Endothelial cell of umbilical vein (primary cell): ENCODE data around the gene DNAJB5. TPM values are rescaled to one million over a fixed set of nuclear protein-coding genes. Genes with fewer than 3 reads are reported as not detected.

Experiments used
- BruUV-seq: library from RNA; stranded (reverse); fragments of 400-500 nt; replicated peaks from 2 replicates; lab custom pipeline; 2021; lab: Mats Ljungman, UMichigan
- CTCF ChIA-PET: fragments of 300-600, 350-600 bp; sonication (Branson Sonifier 250); formaldehyde crosslinking; loops from one replicate; lab custom pipeline; 2021; ENCODE audit warnings: antibody characterized with exemption, inconsistent platforms; lab: Charles Lee
- POLR2A ChIA-PET: fragments of 300-600, 350-600 bp; sonication (Branson Sonifier 250); formaldehyde crosslinking; loops from one replicate; lab custom pipeline; 2021; ENCODE audit warnings: antibody characterized with exemption, inconsistent platforms; lab: Charles Lee
- DNase-seq: peaks from one replicate; pipeline ENCODE4 v3.0.0-alpha.2; 2011; ENCODE audit warnings: low read depth, low spot score
- FAIRE-seq: peaks from 2 replicates; lab custom pipeline; 2011; peaks lifted over from hg19 to GRCh38; lab: Jason Lieb, UNC
- H2AFZ ChIP-seq: 2 replicates; pipeline ENCODE4 v1.6.0; 2012; ENCODE audit warnings: low read depth, low read length, control low read depth, inconsistent platforms
- H3K27ac ChIP-seq: 2 replicates; pipeline ENCODE4 v1.5.1; 2011; ENCODE audit warnings: low read depth, mild to moderate bottlenecking, control low read depth, low read length, moderate library complexity; ENCODE audit not compliant: insufficient read depth
- H3K27me3 ChIP-seq, 2 experiments: 2 replicates each; pipeline versions ENCODE4 v1.6.0 to v1.6.1; 2011; ENCODE audit warnings: low read length in 2 of 2, mixed read lengths in 1 of 2; ENCODE audit not compliant: control insufficient read depth in 2 of 2, insufficient read depth in 2 of 2
- H3K36me3 ChIP-seq, 2 experiments: 2 replicates in 1 of 2; 3 replicates in 1 of 2; pipeline ENCODE4 v1.5.1; 2011; ENCODE audit warnings: low read length in 2 of 2, mild to moderate bottlenecking in 1 of 2, moderate library complexity in 1 of 2; ENCODE audit not compliant: control insufficient read depth in 2 of 2, insufficient read depth in 2 of 2; ENCODE audit errors: extremely low read depth in 1 of 2
- H3K4me1 ChIP-seq: 3 replicates; pipeline ENCODE4 v1.5.1; 2011; ENCODE audit warnings: mild to moderate bottlenecking, low read length; ENCODE audit not compliant: control insufficient read depth, insufficient read depth; ENCODE audit errors: extremely low read depth
- H3K4me2 ChIP-seq: 2 replicates; pipeline ENCODE4 v1.6.1; 2011; ENCODE audit warnings: low read length, control low read depth, mixed read lengths; ENCODE audit not compliant: insufficient read depth
- H3K4me3 ChIP-seq, 3 experiments: fragments of 200-600 bp in 1 of 3; sonication (generic), shearing (Covaris generic) in 1 of 3; replicated peaks in 1 of 3; 2 replicates each; pipeline ENCODE4 v1.5.1; 2011 to 2016; ENCODE audit warnings: control low read depth in 3 of 3, low read length in 3 of 3, mild to moderate bottlenecking in 2 of 3, inconsistent platforms in 1 of 3, low read depth in 1 of 3, moderate library complexity in 1 of 3; ENCODE audit not compliant: insufficient read depth in 1 of 3
- H3K79me2 ChIP-seq: 2 replicates; pipeline ENCODE4 v1.6.0; 2012; ENCODE audit warnings: low read length, inconsistent platforms; ENCODE audit not compliant: control insufficient read depth, insufficient read depth
- H3K9ac ChIP-seq: replicated peaks from 2 replicates; pipeline ENCODE3; 2011; ENCODE audit warnings: low read length, control low read depth; ENCODE audit not compliant: insufficient read depth; ENCODE audit errors: extremely low read depth
- H3K9me1 ChIP-seq: replicated peaks from 3 replicates; pipeline ENCODE4 v1.6.0; 2011; ENCODE audit warnings: mild to moderate bottlenecking, low read length; ENCODE audit not compliant: control insufficient read depth, insufficient read depth; ENCODE audit errors: extremely low read depth
- H3K9me3 ChIP-seq: replicated peaks from 2 replicates; pipeline ENCODE4 v1.5.1; 2012; ENCODE audit warnings: low read length, inconsistent platforms; ENCODE audit not compliant: control insufficient read depth, insufficient read depth
- H4K20me1 ChIP-seq: replicated peaks from 2 replicates; pipeline ENCODE3; 2011; ENCODE audit warnings: mild to moderate bottlenecking, low read length; ENCODE audit not compliant: control insufficient read depth, insufficient read depth; ENCODE audit errors: extremely low read depth
- CTCF ChIP-seq, 2 donors: IDR thresholded peaks; 1 replicate in 1 of 2; 2 replicates in 1 of 2; pipeline ENCODE4 v1.5.1; 2011; ENCODE audit warnings: low read length in 2 of 2, mild to moderate bottlenecking in 2 of 2, moderate library complexity in 2 of 2, control low read depth in 1 of 2, inconsistent platforms in 1 of 2, low read depth in 1 of 2; ENCODE audit not compliant: insufficient read depth in 1 of 2; ENCODE audit errors: extremely low read depth in 1 of 2
- FOS ChIP-seq: IDR thresholded peaks from 2 replicates; pipeline ENCODE4 v1.6.1; 2011; ENCODE audit warnings: mild to moderate bottlenecking, low read length, moderate library complexity, borderline replicate concordance; ENCODE audit not compliant: insufficient read depth
- GATA2 ChIP-seq: IDR thresholded peaks from 2 replicates; pipeline ENCODE4 v1.7.0; 2011; ENCODE audit warnings: low read depth, mild to moderate bottlenecking, moderate library complexity, mixed read lengths, low read length; ENCODE audit not compliant: insufficient read length, insufficient read depth
- JUN ChIP-seq: IDR thresholded peaks from 2 replicates; pipeline ENCODE4 v1.6.1; 2011; ENCODE audit warnings: borderline replicate concordance, low read depth; ENCODE audit not compliant: insufficient read length, insufficient read depth
- MYC ChIP-seq: IDR thresholded peaks from one replicate; pipeline ENCODE4 v1.6.1; 2011; ENCODE audit warnings: mild to moderate bottlenecking, low read depth, low read length
- dilution Hi-C: fragments of 300-500 bp; cut with MboI; formaldehyde crosslinking; loops from one replicate; pipeline ENCODE4 v1.15.0; 2019; ENCODE audit warnings: low sequenced_read_pairs; ENCODE audit not compliant: extremely low pct_ligation_motif_present
- intact Hi-C: fragments of 100-400 bp; cut with micrococcal nuclease; formaldehyde crosslinking; loops from one replicate; pipeline ENCODE4 v1.10.0; 2022
- polyA plus RNA-seq, 4 experiments: library from polyadenylated mRNA; depleted of rRNA in 3 of 4; stranded (reverse) in 3 of 4; unstranded in 1 of 4; fragments of >200 nt; gene quantifications; 2 replicates each; pipeline versions ENCODE4 v1.2.1 to v1.2.3, GENCODE V29; 2011 to 2012; ENCODE audit warnings: missing spikeins in 1 of 4
- total RNA-seq: library from RNA; stranded (reverse); gene quantifications from 2 replicates; pipeline ENCODE4 v1.2.3, GENCODE V29; 2021

The DNAJB5 gene
- total and polyA plus RNA-seq, 2 donors (not counting 3 experiments of a cell fraction or from before 2014, with no cell fraction given) = 8.6 to 12.8 TPM

DNA sequence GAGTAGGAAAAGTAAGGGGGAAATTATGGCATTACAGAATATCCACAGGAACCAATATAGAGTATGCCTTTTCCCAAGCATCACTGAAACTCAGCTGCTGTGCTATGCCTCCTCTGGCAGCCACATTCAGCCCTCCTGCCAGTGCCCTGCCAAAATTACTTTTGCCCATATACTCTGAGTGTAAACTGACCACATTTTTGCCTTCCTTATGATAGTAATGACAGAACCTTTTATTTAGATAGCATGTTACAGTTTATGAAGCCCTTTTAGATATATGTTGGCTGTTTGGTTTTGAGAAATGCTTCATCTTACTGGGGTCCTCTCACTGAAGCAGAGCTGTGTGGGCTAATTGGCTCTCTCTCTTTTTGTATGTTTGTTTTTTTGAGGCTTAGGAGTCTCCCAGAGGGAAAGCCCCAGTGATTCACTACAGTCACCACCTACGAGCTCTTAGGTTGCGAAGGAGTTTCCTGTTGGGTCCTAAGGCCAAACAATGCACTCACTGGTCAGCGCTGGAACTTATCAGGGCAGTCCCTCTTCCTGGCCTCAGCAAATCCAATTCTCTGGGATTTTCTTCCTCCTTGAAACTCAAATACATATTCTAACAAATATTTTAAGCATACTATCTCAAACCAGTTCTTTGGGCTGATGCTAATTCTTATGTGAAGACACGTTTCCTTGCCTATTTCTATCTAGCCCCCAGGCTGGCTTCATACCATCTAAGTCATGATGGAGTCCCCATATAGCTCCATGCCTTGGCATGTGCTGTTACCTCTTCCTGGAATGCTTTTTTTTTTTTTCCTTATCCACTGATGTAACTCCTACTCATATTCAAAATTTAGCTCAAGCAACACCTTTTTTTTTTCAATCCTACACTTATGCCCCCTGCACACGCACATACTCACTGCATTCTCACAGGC lies 27.7 kb upstream of the DNAJB5 start:
- peak; percentile 30 for DNase-seq

More for the DNA sequence above, 27.7 kb upstream of the DNAJB5 start:
- ChIA-PET POLR2A (no interaction called here), CTCF (interaction anchor here (1.5 to 2.4 kb wide), 3 partner anchors 32 to 63 kb away, joined by 3 to 9 read pairs (median 8); no protein-coding TSS in a partner anchor)
- Histone ChIP-seq H3K4me1 (peaks cover 3% of the 10 kb centered on the region), H3K9me3 (no peaks in the 10 kb centered on the region), H3K4me2 (no peak overlapping the region), H3K36me3 (no peaks in the 10 kb centered on the region), H3K27me3 (peaks cover 57 to 87% of the 10 kb centered on the region in 2 experiments), H2AFZ (no peak overlapping the region), H3K79me2 (no peaks in the 10 kb centered on the region), H3K4me3 (no peak overlapping the region), H3K9ac (no peak overlapping the region), H4K20me1 (no peaks in the 10 kb centered on the region), H3K9me1 (no peaks in the 10 kb centered on the region), H3K27ac (no peak overlapping the region)
- no peak for TF ChIP-seq GATA2
- TF ChIP-seq FOS = no peak
- no peak for TF ChIP-seq JUN
- no peak for TF ChIP-seq CTCF (IDR thresholded peaks at IDR 0.05; ENCODE audit: extremely low read depth in 1 of 2, insufficient read depth in 1 of 2, low read depth in 1 of 2, low read length in 2 of 2)
- no peak for TF ChIP-seq MYC
- dilution Hi-C loops (no loop called here), intact Hi-C loops (no loop called here)
- peak; percentile 61 for FAIRE-seq
- BruUV-seq = no TSS peak
